Measurements from ENCODE around the gene NHERF1. TPM values are rescaled to one million over a fixed set of nuclear protein-coding genes. Genes with fewer than 3 reads are reported as not detected.

NHERF1 gene
- total and polyA plus RNA-seq, 2 of the 13 experiments (the other 11 are each of a cell fraction or from before 2014, with no cell fraction given), result 169 to 269 TPM

- no peak for TF ChIP-seq DZIP1 (CRISPR knock-in tag; IDR thresholded peaks at IDR 0.05)
- 0 out of 2 replicates have a peak, but pooled peaks have one; percentile 23 for TF ChIP-seq SRF (IDR thresholded peaks at IDR 0.05; ENCODE audit: low read depth, low read length)
- TF ChIP-seq TFDP1 (CRISPR knock-in tag; IDR thresholded peaks at IDR 0.05; ENCODE audit: borderline replicate concordance), result no peak
- TF ChIP-seq ZNF879 (CRISPR knock-in tag; IDR thresholded peaks at IDR 0.05), result no peak
- TF ChIP-seq PHB2 (IDR thresholded peaks at IDR 0.05; ENCODE audit: partially characterized antibody), result no peak
- no peak for TF ChIP-seq REL (CRISPR knock-in tag; conservative IDR thresholded peaks at IDR 0.05)
- peak; percentile 95 for TF ChIP-seq ZNF263 (CRISPR knock-in tag; IDR thresholded peaks at IDR 0.05)
- 0 out of 2 replicates have a peak, but pooled peaks have one; percentile 20 for TF ChIP-seq ZNF264 (CRISPR knock-in tag; IDR thresholded peaks at IDR 0.05)
- peak; percentile 87; the same call in 1 of the 2 replicates for TF ChIP-seq ZNF766 (CRISPR knock-in tag; IDR thresholded peaks at IDR 0.05; ENCODE audit: borderline replicate concordance)
- no peak for TF ChIP-seq SCMH1 (CRISPR knock-in tag; IDR thresholded peaks at IDR 0.05; ENCODE audit: borderline replicate concordance)
- TF ChIP-seq FOXK1 (CRISPR knock-in tag; IDR thresholded peaks at IDR 0.05; ENCODE audit: borderline replicate concordance, low read depth), result peak; percentile 56; the same call in 1 of the 2 replicates
- no peak for TF ChIP-seq NBN (conservative IDR thresholded peaks at IDR 0.05)
- peak; percentile 88 for TF ChIP-seq SALL1 (CRISPR knock-in tag; IDR thresholded peaks at IDR 0.05)
- TF ChIP-seq ZBTB21 (CRISPR knock-in tag; IDR thresholded peaks at IDR 0.05), result no peak
- TF ChIP-seq PITX1 (CRISPR knock-in tag; IDR thresholded peaks at IDR 0.05), result peak; percentile 34; the same call in 1 of the 2 replicates
- no peak; the same call in 1 of the 2 replicates for TF ChIP-seq ZNF235 (CRISPR knock-in tag; IDR thresholded peaks at IDR 0.05; ENCODE audit: borderline replicate concordance)
- TF ChIP-seq ZNF512 (CRISPR knock-in tag; IDR thresholded peaks at IDR 0.05), result no peak
- TF ChIP-seq ZNF576 (CRISPR knock-in tag; IDR thresholded peaks at IDR 0.05), result no peak
- TF ChIP-seq KDM3A (CRISPR knock-in tag; IDR thresholded peaks at IDR 0.05; ENCODE audit: low read depth), result peak; percentile 87
- peak; percentile 34; the same call in 1 of the 2 replicates for TF ChIP-seq ZNF800 (CRISPR knock-in tag; IDR thresholded peaks at IDR 0.05)
- TF ChIP-seq ZNF44 (CRISPR knock-in tag; IDR thresholded peaks at IDR 0.05), result 0 out of 2 replicates have a peak, but pooled peaks have one; percentile 65
These were observed 3.5 kb upstream of the NHERF1 start (continued) for GRCh38 chr17:74744714-74745547.
